ENCODE data around the gene GNAT1. TPM values are rescaled to one million over a fixed set of nuclear protein-coding genes. Genes with fewer than 3 reads are reported as not detected.
A peak's percentile ranks its signal among the peaks of the same experiment; 100 is the strongest.

The GNAT1 gene
- total and polyA plus RNA-seq, 2 of the 13 experiments (the other 11 are each of a cell fraction or from before 2014, with no cell fraction given): 0.15 TPM; not detected in 1

- POLR2A ChIA-PET: interaction anchor here (0.6 to 4.0 kb wide), 22 partner anchors 12 to 141 kb away, joined by 4 to 844 read pairs (median 10); partner anchors contain the start of genes GNAI2, HYAL1, HYAL3 and IFRD2
- H3K4me3 ChIP-seq (replicated peaks in 1 of 3; ENCODE audit: insufficient read depth in 1 of 3, low read depth in 2 of 3, low read length in 3 of 3): peak overlapping the region; percentile 13 to 70 (median 36); a peak in 5 of 6 replicates
- H3K9me3 ChIP-seq (ENCODE audit: low read length): no peaks in the 10 kb centered on the region
- FAIRE-seq (no peak), ATAC-seq (peak; percentile 30), DNase-seq (ENCODE audit: low spot score) (no peak)
- H2AFZ ChIP-seq (ENCODE audit: low read length): no peak overlapping the region
- H3K36me3 ChIP-seq (replicated peaks in 1 of 2; ENCODE audit: control insufficient read depth in 1 of 2, insufficient read depth in 2 of 2, low read length in 2 of 2): no peaks in the 10 kb centered on the region
- CTCF ChIA-PET (ENCODE audit: low intra/inter-chr PET ratio, low total read pairs): interaction anchor here (2.5 to 4.8 kb wide), 2 partner anchors 15 to 27 kb away, joined by 15 to 265 read pairs; no protein-coding TSS in a partner anchor
- H3K27me3 ChIP-seq (ENCODE audit: control insufficient read depth in 1 of 2, insufficient read depth in 2 of 2, low read length in 2 of 2): no peaks in the 10 kb centered on the region
- H3K79me2 ChIP-seq (ENCODE audit: insufficient read depth, low read length): no peaks in the 10 kb centered on the region
- H4K20me1 ChIP-seq (ENCODE audit: insufficient read depth, low read length): peaks cover 4% of the 10 kb centered on the region
- intact Hi-C loops (cut with micrococcal nuclease; ENCODE audit: unreplicated experiment): no loop called here
- peak overlapping the region; percentile 91 for H3K4me2 ChIP-seq (ENCODE audit: low read depth, low read length)
- in situ Hi-C loops (cut with HindIII; ENCODE audit: extremely low pct_ligation_motif_present, low pct_unique_long_range_greater_than_20kb): loop anchor here (10.0 kb wide), 1 partner anchor 78 kb away; the partner anchor contains the start of gene LSMEM2
- peak overlapping the region; percentile 82 for H3K9ac ChIP-seq (ENCODE audit: insufficient read depth, low read depth, low read length)
- peaks cover 56% of the 10 kb centered on the region for H3K4me1 ChIP-seq (ENCODE audit: insufficient read depth, low read length)
- peak overlapping the region; percentile 97 for H3K27ac ChIP-seq (ENCODE audit: extremely low read length, insufficient read depth, low read length)
- WGBS (ENCODE audit: low lambda C conversion rate): 27% methylated on average over 3 of the region's 6 CpGs
- TSS peak; percentile 95 for BruUV-seq (replicated peaks)
- TF ChIP-seq KDM4B (CRISPR knock-in tag; IDR thresholded peaks at IDR 0.05) (peak; percentile 8; the same call in 1 of the 2 replicates), MTA1 (CRISPR knock-in tag; IDR thresholded peaks at IDR 0.05; ENCODE audit: borderline replicate concordance) (no peak), HNRNPL (IDR thresholded peaks at IDR 0.05; ENCODE audit: low read depth, low read length) (peak; percentile 21; the same call in 1 of the 2 replicates), BRD4 (CRISPR knock-in tag; IDR thresholded peaks at IDR 0.05) (0 out of 2 replicates have a peak, but pooled peaks have one; percentile 13), THAP9 (CRISPR knock-in tag; IDR thresholded peaks at IDR 0.05; ENCODE audit: borderline replicate concordance) (peak; percentile 48; the same call in 1 of the 2 replicates), ZNF224 (CRISPR knock-in tag; IDR thresholded peaks at IDR 0.05) (peak; percentile 87; the same call in 1 of the 2 replicates), GFI1 (CRISPR knock-in tag; IDR thresholded peaks at IDR 0.05; ENCODE audit: borderline replicate concordance) (no peak), ZFX (CRISPR knock-in tag; IDR thresholded peaks at IDR 0.05; ENCODE audit: low read depth) (peak; percentile 89), KAT8 (CRISPR knock-in tag; IDR thresholded peaks at IDR 0.05) (peak; percentile 12), SALL1 (CRISPR knock-in tag; IDR thresholded peaks at IDR 0.05) (peak; percentile 13), PRDM15 (CRISPR knock-in tag; IDR thresholded peaks at IDR 0.05) (peak; percentile 48; the same call in 1 of the 2 replicates), RBM22 (optimal IDR thresholded peaks at IDR 0.05; ENCODE audit: low read length) (peak; percentile 73), CC2D1A (CRISPR knock-in tag; IDR thresholded peaks at IDR 0.05) (0 out of 2 replicates have a peak, but pooled peaks have one; percentile 6), ZKSCAN5 (CRISPR knock-in tag; IDR thresholded peaks at IDR 0.05) (0 out of 2 replicates have a peak, but pooled peaks have one; percentile 13)
- TF ChIP-seq, protein P1, sequence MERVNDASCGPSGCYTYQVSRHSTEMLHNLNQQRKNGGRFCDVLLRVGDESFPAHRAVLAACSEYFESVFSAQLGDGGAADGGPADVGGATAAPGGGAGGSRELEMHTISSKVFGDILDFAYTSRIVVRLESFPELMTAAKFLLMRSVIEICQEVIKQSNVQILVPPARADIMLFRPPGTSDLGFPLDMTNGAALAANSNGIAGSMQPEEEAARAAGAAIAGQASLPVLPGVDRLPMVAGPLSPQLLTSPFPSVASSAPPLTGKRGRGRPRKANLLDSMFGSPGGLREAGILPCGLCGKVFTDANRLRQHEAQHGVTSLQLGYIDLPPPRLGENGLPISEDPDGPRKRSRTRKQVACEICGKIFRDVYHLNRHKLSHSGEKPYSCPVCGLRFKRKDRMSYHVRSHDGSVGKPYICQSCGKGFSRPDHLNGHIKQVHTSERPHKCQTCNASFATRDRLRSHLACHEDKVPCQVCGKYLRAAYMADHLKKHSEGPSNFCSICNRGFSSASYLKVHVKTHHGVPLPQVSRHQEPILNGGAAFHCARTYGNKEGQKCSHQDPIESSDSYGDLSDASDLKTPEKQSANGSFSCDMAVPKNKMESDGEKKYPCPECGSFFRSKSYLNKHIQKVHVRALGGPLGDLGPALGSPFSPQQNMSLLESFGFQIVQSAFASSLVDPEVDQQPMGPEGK (CRISPR knock-in tag; IDR thresholded peaks at IDR 0.05): no peak
Measured at GRCh38 chr3:50196253-50196801, 4.9 kb downstream of the GNAT1 start.

All from HepG2 (cell line).